PC-3 (cell line): ENCODE data around the gene MBLAC1. TPM values are rescaled to one million over a fixed set of nuclear protein-coding genes. Genes with fewer than 3 reads are reported as not detected.

Experiments
- ATAC-seq: fragments of 200-7000 bp; cut with Tn5 transposase; 2 replicates; pipeline ENCODE4 v1.9.1; 2020; ENCODE audit warnings: mild to moderate bottlenecking, moderate library complexity
- BruUV-seq: library from RNA; stranded (reverse); fragments of 400-500 nt; replicated peaks from 2 replicates; lab custom pipeline; 2021; lab: Mats Ljungman, UMichigan
- CTCF ChIA-PET: fragments of 300-600 bp; sonication (Branson Sonifier 250); formaldehyde crosslinking; loops from one replicate; lab custom pipeline; 2022; ENCODE audit warnings: antibody characterized with exemption; lab: Charles Lee
- POLR2A ChIA-PET: fragments of 300-600 bp; sonication (Branson Sonifier 250); formaldehyde crosslinking; loops from one replicate; lab custom pipeline; 2022; ENCODE audit warnings: antibody characterized with exemption; ENCODE audit not compliant: unreplicated experiment; lab: Charles Lee
- DNase-seq: peaks from one replicate; pipeline ENCODE4 v3.0.0-alpha.2; 2015
- H2AFZ ChIP-seq: fragments of 300-600 bp; sonication (generic); 2 replicates; pipeline ENCODE4 v1.6.0; 2016; ENCODE audit warnings: antibody characterized with exemption, low read length
- H3F3A ChIP-seq: fragments of 300-600 bp; sonication (generic); one replicate; pipeline ENCODE4 v1.6.0; 2017; ENCODE audit warnings: antibody characterized with exemption, low read length, control low read depth, mild to moderate bottlenecking; ENCODE audit not compliant: unreplicated experiment
- H3K27ac ChIP-seq: fragments of 300-600 bp; sonication (generic); 2 replicates; pipeline ENCODE4 v1.5.1; 2016; ENCODE audit warnings: mild to moderate bottlenecking, low read length
- H3K27me3 ChIP-seq: fragments of 300-600 bp; sonication (generic); 2 replicates; pipeline ENCODE4 v1.6.1; 2016; ENCODE audit warnings: low read length, mixed read lengths
- H3K36me3 ChIP-seq: fragments of 300-600 bp; sonication (generic); 2 replicates; pipeline ENCODE4 v1.6.1; 2016; ENCODE audit warnings: low read depth, mixed run types, low read length, mixed read lengths
- H3K4me1 ChIP-seq: fragments of 300-600 bp; sonication (generic); 2 replicates; pipeline ENCODE4 v1.5.1; 2016; ENCODE audit warnings: low read length; ENCODE audit not compliant: insufficient read depth
- H3K4me2 ChIP-seq: fragments of 300-600 bp; sonication (generic); 2 replicates; pipeline ENCODE4 v1.6.0; 2016; ENCODE audit warnings: low read length
- H3K4me3 ChIP-seq: fragments of 300-600 bp; sonication (generic); 2 replicates; pipeline ENCODE4 v1.5.1; 2016; ENCODE audit warnings: mild to moderate bottlenecking, low read length, mixed read lengths
- H3K79me2 ChIP-seq: fragments of 300-600 bp; sonication (generic); 2 replicates; pipeline ENCODE4 v1.6.1; 2017; ENCODE audit warnings: low read length, mixed read lengths
- H3K9ac ChIP-seq: fragments of 300-600 bp; sonication (generic); 2 replicates; pipeline ENCODE4 v1.6.0; 2016; ENCODE audit warnings: mild to moderate bottlenecking, low read length
- H3K9me2 ChIP-seq: fragments of 300-600 bp; sonication (generic); replicated peaks from 2 replicates; pipeline ENCODE4 v1.6.1; 2016; ENCODE audit warnings: mixed run types, low read length, mixed read lengths
- H3K9me3 ChIP-seq: fragments of 300-600 bp; sonication (generic); 2 replicates; pipeline ENCODE4 v1.6.1; 2016; ENCODE audit warnings: low read length, mixed read lengths
- H4K20me1 ChIP-seq: fragments of 300-600 bp; sonication (generic); 2 replicates; pipeline ENCODE4 v1.6.1; 2016; ENCODE audit warnings: low read length, mixed read lengths
- CTCF ChIP-seq: fragments of 300-600 bp; sonication (generic); conservative IDR thresholded peaks from 2 replicates; pipeline ENCODE4 v1.5.1; 2017; ENCODE audit warnings: antibody characterized with exemption, low read depth, mild to moderate bottlenecking, low read length
- EZH2 ChIP-seq: fragments of 300-600 bp; sonication (generic); IDR thresholded peaks from one replicate; pipeline ENCODE4 v1.6.1; 2017; ENCODE audit warnings: antibody characterized with exemption, mild to moderate bottlenecking, low read length; ENCODE audit not compliant: unreplicated experiment
- EZH2phosphoT487 ChIP-seq: fragments of 300-600 bp; sonication (generic); IDR thresholded peaks from 2 replicates; pipeline ENCODE4 v1.6.1; 2018; ENCODE audit warnings: mild to moderate bottlenecking, antibody characterized with exemption, low read length, borderline replicate concordance
- intact Hi-C: fragments of 100-400 bp; cut with micrococcal nuclease; formaldehyde crosslinking; loops from 2 replicates; pipeline ENCODE4 v1.9.0; 2023
- total RNA-seq: library from RNA; depleted of rRNA; stranded (reverse); fragments of >200 nt; gene quantifications from 2 replicates; pipeline ENCODE4 v1.2.3, GENCODE V29; 2014

Gene MBLAC1
- total RNA-seq, 1 experiment from 2014 or later = 2.7 TPM

GRCh38 chr7:100166970-100167911, 40.5 kb downstream of the MBLAC1 start:
- peaks cover 17% of the 10 kb centered on the region; the same call in 1 of the 2 replicates for H3K4me1 ChIP-seq
- DNase-seq (no peak), ATAC-seq (no peak)
- H3K9me3 ChIP-seq = no peaks in the 10 kb centered on the region
- H3K36me3 ChIP-seq = no peaks in the 10 kb centered on the region
- H3K9ac ChIP-seq = no peak overlapping the region
- peak overlapping the region; percentile 93; the same call in 1 of the 2 replicates for H2AFZ ChIP-seq
- POLR2A ChIA-PET = no interaction called here
- no TSS peak for BruUV-seq
- H3K9me2 ChIP-seq = no peaks in the 10 kb centered on the region
- H3K79me2 ChIP-seq = no peaks in the 10 kb centered on the region
- H3K27me3 ChIP-seq = no peaks in the 10 kb centered on the region
- no peak overlapping the region for H3K27ac ChIP-seq
- H4K20me1 ChIP-seq = no peaks in the 10 kb centered on the region
- peak overlapping the region; percentile 72; the same call in 1 of the 2 replicates for H3K4me3 ChIP-seq
- intact Hi-C loops = no loop called here
- H3K4me2 ChIP-seq = peak overlapping the region; percentile 97
- CTCF ChIA-PET = interaction anchor here (1.0 kb wide), 1 partner anchor 22 kb away, joined by 3 read pairs; no protein-coding TSS in a partner anchor
- TF ChIP-seq EZH2 = no peak
- TF ChIP-seq EZH2phosphoT487 = no peak
- no peak for TF ChIP-seq CTCF
- no peaks in the 10 kb centered on the region for H3F3A ChIP-seq

GRCh38 chr7:100167912-100168323, 41.2 kb downstream of the MBLAC1 start:
- DNase-seq (no peak), ATAC-seq (peak; percentile 4; the same call in 1 of the 2 replicates)
- H3K9me3 ChIP-seq = no peaks in the 10 kb centered on the region
- CTCF ChIA-PET = interaction anchor here (0.6 to 1.0 kb wide), 2 partner anchors 21 to 22 kb away, joined by 3 to 4 read pairs; no protein-coding TSS in a partner anchor
- intact Hi-C loops = no loop called here
- H3K27me3 ChIP-seq = no peaks in the 10 kb centered on the region
- H3K27ac ChIP-seq = no peak overlapping the region
- no peak for TF ChIP-seq CTCF
- no peak for TF ChIP-seq EZH2
- TF ChIP-seq EZH2phosphoT487 = no peak
- H3K9ac ChIP-seq = no peak overlapping the region
- no peaks in the 10 kb centered on the region for H3F3A ChIP-seq
- POLR2A ChIA-PET = no interaction called here
- peak overlapping the region; percentile 93 for H2AFZ ChIP-seq
- peak overlapping the region; percentile 97 for H3K4me2 ChIP-seq
- H3K4me1 ChIP-seq = peaks cover 15% of the 10 kb centered on the region; the same call in 1 of the 2 replicates
- no peaks in the 10 kb centered on the region for H3K79me2 ChIP-seq
- H4K20me1 ChIP-seq = no peaks in the 10 kb centered on the region
- BruUV-seq = no TSS peak
- H3K4me3 ChIP-seq = peak overlapping the region; percentile 72
- H3K9me2 ChIP-seq = no peaks in the 10 kb centered on the region
- H3K36me3 ChIP-seq = no peaks in the 10 kb centered on the region
